DMS153 (cell line): ENCODE results near the gene FN3KRP.

Source experiments
- DNase-seq: peaks from one replicate; lab custom pipeline; 2025; lab: John Stamatoyannopoulos, UW

The FN3KRP gene

DNA sequence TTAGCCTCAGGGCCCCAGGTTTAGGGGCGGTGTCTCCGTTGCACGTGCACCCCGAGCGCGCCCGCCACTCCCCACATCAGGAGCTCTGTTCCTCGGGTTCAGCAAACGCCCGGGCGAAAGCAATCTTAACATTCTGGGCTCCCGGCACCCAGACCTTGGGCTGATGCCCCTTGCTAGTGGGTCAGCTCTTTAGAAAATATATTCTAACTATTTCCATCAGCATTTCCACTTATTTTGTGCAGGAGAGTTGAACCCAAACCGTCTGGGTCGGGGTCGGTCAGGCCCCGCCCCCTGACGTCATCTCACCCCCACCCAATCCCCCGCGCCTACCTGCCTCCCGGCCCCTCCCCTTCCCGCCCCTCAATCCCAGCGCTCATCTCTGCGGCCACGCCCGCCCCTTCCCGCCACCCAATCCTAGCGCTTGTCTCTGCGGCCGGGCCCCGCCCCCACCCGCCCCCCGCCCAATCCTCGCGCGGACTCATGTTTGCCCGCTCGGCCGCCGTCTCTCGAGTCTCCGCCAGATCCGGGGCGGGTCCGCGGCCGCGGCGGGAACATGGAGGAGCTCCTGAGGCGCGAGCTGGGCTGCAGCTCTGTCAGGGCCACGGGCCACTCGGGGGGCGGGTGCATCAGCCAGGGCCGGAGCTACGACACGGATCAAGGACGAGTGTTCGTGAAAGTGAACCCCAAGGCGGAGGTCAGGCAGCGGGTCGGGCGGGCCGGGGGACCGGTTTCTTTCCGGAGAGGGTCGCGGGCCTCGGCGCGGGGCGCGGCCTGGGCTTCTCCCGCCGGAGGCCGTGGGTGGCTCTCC lies at the start of gene FN3KRP:
FN3KRP (plus strand) TSS at position 504 of the 808 bp plus-strand sequence; CDS start at position 554, 50 bp downstream.
- DNase-seq: peak; percentile 86

- no peak for DNase-seq
These were observed 49.4 kb upstream of the FN3KRP start for GRCh38 chr17:82666931-82667667.

- DNase-seq: no peak
These were observed 48.9 kb upstream of the FN3KRP start for GRCh38 chr17:82667668-82668000.

GRCh38 chr17:82668024-82668630 lies 48.4 kb upstream of the FN3KRP start:
- no peak for DNase-seq

DNA sequence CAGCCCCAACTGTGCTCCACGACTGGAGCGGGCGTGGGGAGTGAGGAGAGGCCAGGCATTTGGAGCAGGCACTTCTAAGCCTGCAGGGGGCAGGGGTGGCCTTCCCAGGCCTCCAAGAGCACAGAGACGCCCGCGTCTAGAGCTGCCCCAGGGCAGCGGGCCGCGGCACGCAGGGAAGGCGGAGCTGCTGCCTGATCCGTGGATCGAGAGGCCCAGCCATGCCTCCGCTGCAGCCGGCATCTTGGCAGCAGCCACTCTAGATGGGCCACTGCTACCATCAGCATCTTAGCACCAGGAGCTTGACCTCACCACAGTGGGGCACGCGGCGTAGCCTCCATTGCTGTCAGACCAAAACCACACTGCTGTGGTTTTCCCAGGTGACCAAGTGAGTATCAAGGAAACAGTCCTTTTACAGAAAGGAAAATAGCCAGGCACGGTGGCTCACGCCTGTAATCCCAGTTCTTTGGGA lies 47.8 kb upstream of the FN3KRP start:
- DNase-seq: peak; percentile 61

DNA sequence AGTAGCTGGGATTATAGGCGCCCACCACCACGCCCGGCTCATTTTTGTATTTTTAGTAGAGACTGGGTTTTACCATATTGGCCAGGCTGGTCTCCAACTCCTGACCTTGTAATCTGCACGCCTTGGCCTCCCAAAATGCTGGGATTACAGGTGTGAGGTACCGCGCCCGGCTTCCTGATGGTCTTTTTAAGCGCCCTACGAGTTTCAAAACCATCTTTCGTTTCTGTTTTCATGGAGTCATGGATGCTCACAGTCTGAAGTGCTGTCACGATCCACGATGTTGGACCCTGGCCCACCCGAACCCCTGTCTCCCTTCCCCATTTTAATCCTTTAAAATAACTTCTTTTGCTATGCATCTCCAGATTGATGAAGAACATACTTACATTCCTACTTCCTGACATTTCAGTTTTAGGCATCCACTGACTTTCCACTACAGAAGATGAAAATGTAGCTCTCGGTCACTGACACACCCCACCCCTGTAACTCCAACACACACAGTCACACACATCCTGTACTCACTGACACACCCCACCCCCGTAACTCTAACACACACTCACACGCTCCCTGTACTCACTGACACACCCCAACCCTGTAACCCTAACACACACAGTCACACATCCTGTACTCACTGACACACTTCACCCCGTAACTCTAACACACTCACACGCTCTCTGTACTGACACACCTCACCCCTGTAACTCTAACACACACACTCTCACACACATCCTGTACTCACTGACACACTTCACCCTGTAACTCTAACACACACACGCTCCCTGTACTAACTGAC lies 45.6 kb upstream of the FN3KRP start:
- DNase-seq: no peak

DNA sequence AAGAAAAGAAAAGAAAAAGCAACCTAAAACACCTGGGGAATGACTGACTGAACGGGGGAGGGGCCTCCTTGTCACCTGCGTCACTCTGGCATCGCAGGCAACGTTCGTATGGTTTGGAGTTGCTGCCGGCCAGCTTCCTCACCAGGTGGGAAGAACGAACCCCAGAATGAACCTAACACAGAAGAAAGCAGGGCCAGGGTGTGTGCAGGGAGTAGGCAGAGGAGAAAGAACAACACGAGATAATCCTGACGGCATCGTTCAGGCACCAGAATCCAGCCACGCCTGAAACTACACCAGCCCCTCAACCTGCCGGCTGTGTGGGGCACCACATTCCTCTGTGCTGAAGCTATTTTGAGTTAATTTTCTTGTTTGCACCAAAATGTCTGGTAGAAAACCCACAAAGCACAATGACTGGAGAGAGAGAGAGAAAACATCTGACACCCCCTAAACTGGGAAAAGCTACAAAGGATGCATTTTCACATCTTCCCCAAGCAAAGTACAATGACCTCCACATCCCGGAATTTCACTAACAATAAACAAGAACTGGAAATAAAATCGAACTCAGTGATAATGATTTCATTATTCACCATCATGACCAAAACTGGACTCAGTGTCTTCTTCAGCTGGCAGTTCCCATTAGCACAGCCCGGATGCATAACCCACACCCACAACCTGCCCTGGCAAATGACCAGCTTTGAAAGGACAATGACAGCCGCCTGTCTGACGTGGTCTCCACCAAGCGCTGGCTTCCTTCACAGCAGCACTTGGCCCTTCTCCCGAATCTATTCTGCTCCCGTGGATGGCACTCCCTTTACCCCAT lies 41.6 kb upstream of the FN3KRP start:
- no peak for DNase-seq

- no peak for DNase-seq
These were observed 40.8 kb upstream of the FN3KRP start for GRCh38 chr17:82675476-82676245.

- DNase-seq: no peak
These were observed 39.1 kb upstream of the FN3KRP start for GRCh38 chr17:82677353-82677925.

DNA sequence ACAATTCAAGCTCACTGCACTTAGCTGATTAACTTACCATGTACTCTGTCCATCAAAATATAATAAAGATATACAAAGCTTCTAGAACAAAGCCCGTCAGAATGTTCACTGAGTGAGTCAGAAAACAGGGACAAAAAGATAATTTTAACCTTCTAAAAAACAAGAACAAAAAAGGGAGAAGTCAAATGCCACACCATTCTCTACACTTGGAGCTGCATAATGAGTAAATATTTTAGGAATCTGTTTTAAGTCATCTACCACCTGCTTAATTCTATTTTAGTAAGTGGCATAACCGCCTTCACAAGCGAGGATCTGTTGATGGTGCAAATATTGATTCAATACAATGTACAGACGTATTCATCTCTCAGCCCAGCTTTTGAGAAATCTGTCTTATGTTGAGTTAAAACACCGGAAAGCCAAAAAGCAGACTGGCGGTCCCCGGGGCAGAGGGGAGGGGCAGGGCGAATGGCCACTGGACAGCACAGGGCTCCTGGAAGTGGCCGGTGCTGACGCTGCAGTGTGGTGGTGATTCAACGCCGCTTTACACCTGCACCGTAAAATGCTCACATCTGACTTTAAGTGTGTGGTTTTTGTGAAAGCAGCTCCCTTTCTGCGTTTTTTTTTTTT lies 38.1 kb upstream of the FN3KRP start:
- peak; percentile 43 for DNase-seq

DNA sequence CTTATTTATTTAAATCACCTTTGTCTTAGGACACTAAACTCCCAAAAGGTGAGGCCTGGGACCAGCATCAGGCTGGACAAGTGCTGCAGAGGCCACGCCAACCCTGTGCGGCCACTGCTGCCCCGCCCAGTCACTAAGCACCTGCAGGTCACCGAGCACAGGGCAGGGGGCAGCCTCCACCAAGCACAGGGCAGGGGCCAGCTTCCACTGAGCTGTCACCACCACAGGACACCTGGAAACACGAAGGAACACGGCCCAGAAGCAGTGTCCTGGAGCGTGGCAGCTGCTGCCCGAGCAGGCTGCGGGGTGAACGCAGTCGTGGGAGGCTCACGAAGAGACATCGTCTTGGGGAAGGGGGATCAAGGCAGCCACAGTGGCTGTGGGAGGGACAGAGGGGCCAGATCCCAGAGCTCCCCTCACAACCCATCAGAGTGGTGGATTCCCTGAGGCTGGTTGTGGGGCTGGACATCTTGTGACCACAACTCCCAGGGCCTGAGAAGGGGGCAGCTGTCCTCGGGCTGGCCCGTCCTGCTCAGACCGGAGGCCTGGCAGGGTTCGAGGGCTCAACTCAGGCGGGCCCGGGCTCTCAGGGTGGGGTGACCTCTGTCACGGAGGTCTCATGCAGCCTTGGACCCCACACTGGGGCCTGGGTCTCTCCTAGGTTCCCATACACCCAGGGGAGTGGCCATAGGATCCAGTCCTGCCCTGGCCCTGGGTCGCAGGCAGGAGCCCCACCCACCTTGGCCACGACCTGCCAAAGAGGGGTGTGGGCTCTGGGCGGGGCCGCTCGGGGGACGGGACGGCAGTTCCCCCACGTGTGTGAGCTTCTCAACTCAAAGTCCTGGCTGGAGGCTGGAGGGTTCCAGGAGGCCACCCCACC lies 36.7 kb upstream of the FN3KRP start:
- DNase-seq: no peak

GRCh38 chr17:82681547-82681946 lies 35.0 kb upstream of the FN3KRP start:
- no peak for DNase-seq

DNA sequence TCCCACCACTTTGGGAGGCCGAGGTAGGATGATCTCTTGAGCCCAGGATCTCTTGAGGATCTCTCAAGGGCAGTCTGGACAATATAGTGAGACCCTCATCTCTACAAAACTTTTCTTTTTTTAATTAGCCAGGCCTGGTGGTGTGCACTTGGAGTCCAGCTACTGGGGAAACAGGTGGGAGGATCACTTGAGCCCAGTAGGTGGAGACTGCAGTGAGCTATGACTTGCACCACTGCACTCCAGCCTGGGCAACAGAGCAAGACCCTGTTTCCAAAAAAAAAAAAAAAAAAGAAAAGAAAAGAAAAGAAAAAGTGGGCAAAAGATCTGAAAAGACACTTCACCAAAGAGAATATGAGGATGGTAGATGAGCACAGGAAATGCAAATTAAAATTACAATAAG lies 33.0 kb upstream of the FN3KRP start:
- DNase-seq: no peak

- DNase-seq: no peak
These were observed 32.2 kb upstream of the FN3KRP start for GRCh38 chr17:82684228-82684841.

GRCh38 chr17:82685291-82685690 lies 31.2 kb upstream of the FN3KRP start:
- DNase-seq: no peak

- DNase-seq: no peak
These were observed 29.9 kb upstream of the FN3KRP start for GRCh38 chr17:82686366-82687324.

DNA sequence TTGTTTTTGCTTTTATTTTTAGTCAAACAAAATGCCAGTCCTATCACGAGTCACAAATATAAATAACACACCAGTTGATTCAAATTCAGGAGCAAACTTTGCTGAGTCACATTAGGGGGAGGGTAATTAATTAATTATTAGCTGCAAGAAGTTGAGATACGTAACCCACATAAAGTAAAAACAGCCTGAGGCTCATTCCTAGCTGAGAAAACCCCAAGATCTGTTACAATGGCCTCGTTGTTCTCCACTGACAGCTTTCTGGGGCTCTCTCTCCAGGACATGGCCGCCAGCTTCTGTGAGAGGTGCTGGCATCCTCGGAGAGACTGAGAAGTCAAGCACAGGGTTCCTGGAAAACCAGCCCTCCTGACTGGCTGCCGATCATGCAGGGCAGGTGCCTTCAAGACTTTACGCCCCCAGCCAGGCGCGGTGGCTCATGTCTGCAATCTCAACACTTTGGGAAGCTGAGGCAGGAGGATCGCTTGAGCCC lies 29.1 kb upstream of the FN3KRP start:
- no peak for DNase-seq
